Smooth muscle cell (in vitro differentiated cells): ENCODE data around the gene AFAP1. TPM values are rescaled to one million over a fixed set of nuclear protein-coding genes. Genes with fewer than 3 reads are reported as not detected.

Experiments used
- DNase-seq: peaks from one replicate; lab custom pipeline; 2025; ENCODE audit not compliant: unreplicated experiment; lab: John Stamatoyannopoulos, UW
- H2AFZ ChIP-seq: fragments of 200-600 bp; sonication (generic); 2 replicates; pipeline ENCODE4 v1.6.0; 2016; ENCODE audit warnings: antibody characterized with exemption, low read depth, mild to moderate bottlenecking
- H3F3A ChIP-seq: fragments of 200-600 bp; sonication (generic); 2 replicates; pipeline ENCODE4 v1.6.0; 2017; ENCODE audit warnings: antibody characterized with exemption, low read depth
- H3K27ac ChIP-seq: fragments of 200-600 bp; sonication (generic); 2 replicates; pipeline ENCODE4 v1.5.1; 2016; ENCODE audit warnings: low read depth, mild to moderate bottlenecking
- H3K27me3 ChIP-seq: fragments of 200-600 bp; sonication (generic); 2 replicates; pipeline ENCODE4 v1.6.1; 2016; ENCODE audit warnings: low read depth, mild to moderate bottlenecking
- H3K36me3 ChIP-seq: fragments of 200-600 bp; sonication (generic); 2 replicates; pipeline ENCODE4 v1.5.1; 2016; ENCODE audit warnings: low read depth
- H3K4me1 ChIP-seq: fragments of 200-600 bp; sonication (generic); 2 replicates; pipeline ENCODE4 v1.5.1; 2016; ENCODE audit warnings: low read depth
- H3K4me2 ChIP-seq: fragments of 200-600 bp; sonication (generic); 2 replicates; pipeline ENCODE4 v1.6.0; 2016; ENCODE audit warnings: mild to moderate bottlenecking
- H3K4me3 ChIP-seq: fragments of 200-600 bp; sonication (generic); 2 replicates; pipeline ENCODE4 v1.5.1; 2016; ENCODE audit warnings: mild to moderate bottlenecking
- H3K79me2 ChIP-seq: fragments of 200-600 bp; sonication (generic); 2 replicates; pipeline ENCODE4 v1.6.0; 2016; ENCODE audit warnings: low read depth, mild to moderate bottlenecking
- H3K9ac ChIP-seq: fragments of 200-600 bp; sonication (generic); 2 replicates; pipeline ENCODE4 v1.6.0; 2016; ENCODE audit warnings: low read depth
- H3K9me3 ChIP-seq: fragments of 200-600 bp; sonication (generic); replicated peaks from 2 replicates; pipeline ENCODE4 v1.5.1; 2016; ENCODE audit warnings: low read depth
- H4K20me1 ChIP-seq: fragments of 200-600 bp; sonication (generic); 2 replicates; pipeline ENCODE4 v1.6.0; 2016; ENCODE audit warnings: low read depth
- WGBS: methylation state at CpG from one replicate; pipeline ENCODE4 v1.1.7; 2016; ENCODE audit warnings: low lambda C conversion rate; 5-methylcytosine and 5-hydroxymethylcytosine counted together
- polyA plus RNA-seq: library from polyadenylated mRNA; unstranded; fragments of >200 nt; fragmentation: Nextera tagmentation; extraction: Ambion mirVana; gene quantifications from 2 replicates; pipeline ENCODE4 v1.2.1, GENCODE V29; 2016
- total RNA-seq: library from RNA; depleted of rRNA; stranded (reverse); fragments of >200 nt; gene quantifications from 2 replicates; pipeline ENCODE4 v1.2.3, GENCODE V29; 2014
- TF ChIP-seq, protein P1 (sequence below): fragments of 200-600 bp; sonication (generic); IDR thresholded peaks from 2 replicates; pipeline ENCODE4 v1.5.1; 2017; ENCODE audit warnings: borderline replicate concordance, mild to moderate bottlenecking, antibody characterized with exemption; ENCODE audit not compliant: insufficient read depth, poor library complexity, severe bottlenecking

The AFAP1 gene
- total and polyA plus RNA-seq, 2 experiments from 2014 or later, result 12.6 to 24.8 TPM

GRCh38 chr4:7772711-7773385, 166.8 kb downstream of the AFAP1 start:
- H3K79me2 ChIP-seq, result no peaks in the 10 kb centered on the region
- 88% methylated on average over 31 of the region's 31 CpGs for WGBS
- no peak overlapping the region for H3K27ac ChIP-seq

DNA sequence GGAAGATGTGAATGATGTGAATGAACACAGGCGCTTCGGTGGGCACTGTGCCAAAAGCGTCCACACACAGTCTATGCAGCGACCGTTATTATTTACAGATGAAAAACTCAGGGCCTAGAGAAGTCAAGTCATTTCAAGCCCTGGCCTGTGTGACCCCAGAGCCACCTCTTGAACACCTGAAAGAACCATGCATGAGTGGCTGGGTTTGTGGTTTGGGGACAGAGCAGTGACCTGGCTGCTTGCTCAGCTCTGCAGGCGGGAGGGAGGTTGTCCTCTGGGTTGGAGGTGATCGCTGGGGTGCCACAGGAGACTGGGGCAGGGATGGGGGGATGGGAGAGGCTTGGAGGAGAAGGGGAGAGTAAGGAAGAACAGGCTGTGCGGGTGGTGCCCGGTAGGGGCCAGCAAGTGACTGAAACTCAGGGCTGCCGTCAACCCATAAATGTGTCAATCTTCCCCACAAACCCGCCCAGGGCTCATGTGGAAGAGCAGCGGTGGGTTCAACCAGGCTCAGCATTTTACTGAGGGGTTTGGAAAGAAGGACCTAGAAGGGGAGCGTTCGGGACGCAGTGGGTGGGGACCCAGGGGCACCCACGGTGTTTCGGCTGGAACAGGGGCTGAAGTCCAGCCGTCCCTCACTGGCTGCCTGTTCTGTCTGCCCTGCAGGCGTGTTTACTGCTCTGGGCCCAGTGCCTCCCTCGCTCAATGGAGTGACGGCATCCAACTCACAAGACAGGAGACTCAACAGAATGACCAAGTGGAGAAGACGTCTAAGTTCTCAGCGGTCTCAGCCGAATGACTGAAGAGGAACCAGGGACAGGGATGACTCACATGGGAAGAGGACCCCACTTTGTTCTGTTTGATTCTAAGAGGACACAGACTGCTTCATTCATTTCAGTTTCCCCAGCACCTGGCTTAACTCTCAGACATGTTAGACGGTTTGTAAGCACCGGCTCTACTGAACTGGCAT, 167.8 kb downstream of the AFAP1 start:
- peaks cover 93% of the 10 kb centered on the region for H4K20me1 ChIP-seq
- H3K9ac ChIP-seq, result no peak overlapping the region
- 88% methylated on average over 26 of the region's 26 CpGs for WGBS
- no peak overlapping the region for H2AFZ ChIP-seq
- no peaks in the 10 kb centered on the region for H3F3A ChIP-seq
- no peak for DNase-seq
- H3K79me2 ChIP-seq, result no peaks in the 10 kb centered on the region
- H3K4me1 ChIP-seq, result no peaks in the 10 kb centered on the region
- H3K4me3 ChIP-seq, result no peak overlapping the region
- no peak overlapping the region for H3K27ac ChIP-seq
- no peak overlapping the region for H3K4me2 ChIP-seq
- H3K27me3 ChIP-seq, result no peaks in the 10 kb centered on the region
- H3K9me3 ChIP-seq, result no peaks in the 10 kb centered on the region
- TF ChIP-seq, protein P1, sequence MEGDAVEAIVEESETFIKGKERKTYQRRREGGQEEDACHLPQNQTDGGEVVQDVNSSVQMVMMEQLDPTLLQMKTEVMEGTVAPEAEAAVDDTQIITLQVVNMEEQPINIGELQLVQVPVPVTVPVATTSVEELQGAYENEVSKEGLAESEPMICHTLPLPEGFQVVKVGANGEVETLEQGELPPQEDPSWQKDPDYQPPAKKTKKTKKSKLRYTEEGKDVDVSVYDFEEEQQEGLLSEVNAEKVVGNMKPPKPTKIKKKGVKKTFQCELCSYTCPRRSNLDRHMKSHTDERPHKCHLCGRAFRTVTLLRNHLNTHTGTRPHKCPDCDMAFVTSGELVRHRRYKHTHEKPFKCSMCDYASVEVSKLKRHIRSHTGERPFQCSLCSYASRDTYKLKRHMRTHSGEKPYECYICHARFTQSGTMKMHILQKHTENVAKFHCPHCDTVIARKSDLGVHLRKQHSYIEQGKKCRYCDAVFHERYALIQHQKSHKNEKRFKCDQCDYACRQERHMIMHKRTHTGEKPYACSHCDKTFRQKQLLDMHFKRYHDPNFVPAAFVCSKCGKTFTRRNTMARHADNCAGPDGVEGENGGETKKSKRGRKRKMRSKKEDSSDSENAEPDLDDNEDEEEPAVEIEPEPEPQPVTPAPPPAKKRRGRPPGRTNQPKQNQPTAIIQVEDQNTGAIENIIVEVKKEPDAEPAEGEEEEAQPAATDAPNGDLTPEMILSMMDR, result no peak
- no peaks in the 10 kb centered on the region for H3K36me3 ChIP-seq

More at GRCh38 chr4:7772711-7773385, 166.8 kb downstream of the AFAP1 start:
- no peak overlapping the region for H2AFZ ChIP-seq
- H3K27me3 ChIP-seq, result no peaks in the 10 kb centered on the region
- TF ChIP-seq, protein P1, result no peak
- no peaks in the 10 kb centered on the region for H3K4me1 ChIP-seq
- H3K36me3 ChIP-seq, result no peaks in the 10 kb centered on the region
- peaks cover 96% of the 10 kb centered on the region for H4K20me1 ChIP-seq
- no peak overlapping the region for H3K4me3 ChIP-seq
- no peak overlapping the region for H3K4me2 ChIP-seq
- H3F3A ChIP-seq, result no peaks in the 10 kb centered on the region
- H3K9me3 ChIP-seq, result no peaks in the 10 kb centered on the region
- no peak for DNase-seq
- no peak overlapping the region for H3K9ac ChIP-seq

DNA sequence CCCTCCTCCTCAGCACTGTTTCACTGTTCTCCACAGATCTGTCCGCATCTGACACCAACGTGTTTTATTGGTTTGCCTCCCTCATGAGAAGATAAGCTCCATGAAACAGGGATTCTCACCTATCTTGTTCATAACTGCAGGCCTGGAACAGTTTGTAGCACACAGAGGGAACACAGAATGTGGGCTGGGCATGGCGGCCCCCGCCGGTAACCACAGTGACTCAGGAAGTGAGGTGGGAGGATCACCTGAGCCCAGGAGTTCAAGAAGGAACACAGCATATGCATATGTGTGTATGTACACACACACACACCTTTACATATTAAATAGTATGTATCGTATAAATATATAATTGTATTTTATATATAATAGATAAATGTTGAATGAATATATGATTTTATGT, 168.6 kb downstream of the AFAP1 start:
- Histone ChIP-seq H3K9me3 (no peaks in the 10 kb centered on the region), H3K4me1 (no peaks in the 10 kb centered on the region), H3K79me2 (no peaks in the 10 kb centered on the region), H3F3A (no peaks in the 10 kb centered on the region), H3K9ac (no peak overlapping the region), H3K27ac (no peak overlapping the region), H3K4me3 (no peak overlapping the region), H2AFZ (no peak overlapping the region), H4K20me1 (peaks cover 93% of the 10 kb centered on the region), H3K4me2 (no peak overlapping the region), H3K27me3 (no peaks in the 10 kb centered on the region), H3K36me3 (no peaks in the 10 kb centered on the region)
- TF ChIP-seq, protein P1, result no peak
- WGBS, result 94% methylated on average over 6 of the region's 6 CpGs
- DNase-seq, result no peak
